ENCODE results near the gene ZNF695.

The ZNF695 gene

DNA sequence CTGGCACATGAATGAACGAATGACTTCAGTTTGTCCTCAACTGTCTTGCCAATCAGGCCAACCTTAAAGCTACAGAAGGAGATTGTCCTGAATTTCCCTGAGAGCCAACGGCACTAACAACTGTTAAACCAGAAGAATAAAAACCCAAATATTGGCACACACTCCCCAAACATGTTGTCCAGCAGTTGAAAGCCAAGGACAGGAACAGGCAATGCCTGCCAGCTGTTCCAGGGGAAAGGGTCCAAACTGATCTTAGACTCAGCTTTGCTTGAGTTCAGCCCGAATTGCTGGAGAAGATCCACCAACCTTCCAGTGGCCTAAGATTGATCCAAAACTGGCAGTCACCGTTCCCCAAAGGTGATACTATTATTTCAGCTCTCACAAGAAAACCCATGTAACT is 53.7 kb downstream of the ZNF695 start:
- no peak for DNase-seq

- DNase-seq, result no peak
Observed at GRCh38 chr1:246951413-246951812, 56.4 kb downstream of the ZNF695 start.

GRCh38 chr1:246949956-246950355 is 57.9 kb downstream of the ZNF695 start:
- no peak for DNase-seq

GRCh38 chr1:246947255-246947654 is 60.6 kb downstream of the ZNF695 start:
- DNase-seq, result no peak

DNA sequence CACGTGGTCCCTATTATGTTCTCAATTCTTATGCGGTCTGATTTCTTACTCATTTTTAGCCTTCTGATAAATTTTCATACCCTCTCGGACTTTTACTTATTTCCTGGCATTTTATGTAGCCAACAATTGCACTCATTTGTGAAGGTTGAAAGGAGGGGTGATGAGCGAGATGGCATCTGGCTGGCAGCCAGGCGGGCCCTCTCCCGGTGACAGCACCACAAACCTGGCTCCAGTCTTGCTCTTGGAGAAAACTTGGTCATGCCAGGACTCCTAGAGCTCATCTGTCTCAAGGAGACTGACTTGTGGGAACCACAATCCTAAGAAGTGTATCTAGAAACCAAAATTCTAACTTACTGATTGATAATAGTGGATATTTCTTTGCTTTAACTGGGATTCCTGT is 61.5 kb downstream of the ZNF695 start:
- no peak for DNase-seq

Data from effector CD8-positive, alpha-beta T cell (primary cell).